D341Med (cell line): ENCODE measurements around the gene COA1.

Experiments
- DNase-seq: peaks from one replicate; pipeline ENCODE4 v3.0.0; 2012; ENCODE audit warnings: low spot score

COA1 gene

GRCh38 chr7:43590862-43591557, 138.3 kb downstream of the COA1 start:
- DNase-seq, result no peak

GRCh38 chr7:43589728-43590127, 139.6 kb downstream of the COA1 start:
- no peak for DNase-seq
